Mesodermal cell (in vitro differentiated cells): ENCODE measurements around the gene FCGR1A.
A peak's percentile ranks its signal among the peaks of the same experiment; 100 is the strongest.
"Not testable (repeated sequence)": the region's sequence is repeated elsewhere in the genome, so short reads cannot be mapped to it uniquely, and the experiment has no call there.

ENCODE experiments used
- H3K27ac ChIP-seq: 2 replicates; pipeline ENCODE4 v1.7.0; 2013; ENCODE audit warnings: mild to moderate bottlenecking, low read depth, low read length, moderate library complexity; ENCODE audit not compliant: severe bottlenecking
- H3K36me3 ChIP-seq: 2 replicates; pipeline ENCODE4 v1.7.1; 2013; ENCODE audit warnings: mild to moderate bottlenecking, low read length, moderate library complexity; ENCODE audit not compliant: control insufficient read depth, insufficient read depth
- H3K4me1 ChIP-seq: one replicate; pipeline ENCODE4 v1.7.1; 2013; ENCODE audit warnings: mild to moderate bottlenecking, low read length; ENCODE audit not compliant: insufficient read depth, control insufficient read depth, poor library complexity, severe bottlenecking
- H3K4me3 ChIP-seq: 2 replicates; pipeline ENCODE4 v1.7.0; 2013; ENCODE audit warnings: low read length, control low read depth, mild to moderate bottlenecking; ENCODE audit not compliant: insufficient read depth, poor library complexity, severe bottlenecking; ENCODE audit errors: extremely low read depth
- H3K9me3 ChIP-seq: 2 replicates; pipeline ENCODE4 v1.7.1; 2013; ENCODE audit warnings: mild to moderate bottlenecking, low read length, moderate library complexity; ENCODE audit not compliant: control insufficient read depth
- WGBS, 2 experiments: methylation state at CpG; one replicate each; pipeline ENCODE4 v1.1.5; 2013; ENCODE audit warnings: missing lambda C conversion rate in 2 of 2; ENCODE audit not compliant: insufficient coverage in 2 of 2; 5-methylcytosine and 5-hydroxymethylcytosine counted together

FCGR1A gene

GRCh38 chr1:149810697-149811405 lies 28.4 kb downstream of the FCGR1A start:
- H3K9me3 ChIP-seq, H3K27ac ChIP-seq, H3K4me1 ChIP-seq, H3K4me3 ChIP-seq, H3K36me3 ChIP-seq: not testable (repeated sequence)
- 28 to 46% methylated on average over 3 to 4 of the region's 7 CpGs for WGBS, 2 experiments

- WGBS, 2 experiments: 0% methylated on average over 3 of the region's 14 CpGs; no CpG with 5 or more reads in 1 of the 2 experiments
- Histone ChIP-seq H3K27ac (peak overlapping the region; percentile 45), H3K4me3 (peak overlapping the region; percentile 27)
- H3K36me3 ChIP-seq, H3K9me3 ChIP-seq, H3K4me1 ChIP-seq: not testable (repeated sequence)
Observed at GRCh38 chr1:149811514-149811889, 29.0 kb downstream of the FCGR1A start.

- H3K9me3 ChIP-seq, H3K4me1 ChIP-seq, H3K36me3 ChIP-seq: not testable (repeated sequence)
- Histone ChIP-seq H3K4me3 (peak overlapping the region; percentile 38), H3K27ac (peak overlapping the region; percentile 86)
- 0% methylated on average over 18 to 21 of the region's 55 CpGs for WGBS, 2 experiments
Observed at GRCh38 chr1:149811890-149812829, 29.7 kb downstream of the FCGR1A start.

- peak overlapping the region; percentile 29 for H3K27ac ChIP-seq
- 0% methylated on average over 5 to 7 of the region's 62 CpGs for WGBS, 2 experiments
- not testable (repeated sequence) for H3K36me3 ChIP-seq, H3K4me1 ChIP-seq, H3K9me3 ChIP-seq
- H3K4me3 ChIP-seq: peak overlapping the region; percentile 38
Observed at GRCh38 chr1:149812893-149813801, 30.7 kb downstream of the FCGR1A start.

GRCh38 chr1:149820387-149820786 lies 37.9 kb downstream of the FCGR1A start:
- 90% methylated on average over 2 of the region's 5 CpGs; no CpG with 5 or more reads in 1 of the 2 experiments for WGBS, 2 experiments
- not testable (repeated sequence) for H3K4me1 ChIP-seq, H3K9me3 ChIP-seq, H3K4me3 ChIP-seq, H3K36me3 ChIP-seq, H3K27ac ChIP-seq

GRCh38 chr1:149826555-149826954 lies 44.1 kb downstream of the FCGR1A start:
- H3K9me3 ChIP-seq, H3K27ac ChIP-seq, H3K36me3 ChIP-seq, H3K4me1 ChIP-seq, H3K4me3 ChIP-seq: not testable (repeated sequence)
- WGBS, 2 experiments: no CpG with 5 or more reads among the region's 2 CpGs

- H3K27ac ChIP-seq, H3K9me3 ChIP-seq, H3K4me1 ChIP-seq, H3K4me3 ChIP-seq, H3K36me3 ChIP-seq: not testable (repeated sequence)
- WGBS, 2 experiments: no CpG with 5 or more reads among the region's 32 CpGs
Observed at GRCh38 chr1:149831764-149832315, 49.3 kb downstream of the FCGR1A start.

GRCh38 chr1:149832316-149833126 lies 50.0 kb downstream of the FCGR1A start:
- WGBS, 2 experiments: no CpG with 5 or more reads among the region's 55 CpGs
- not testable (repeated sequence) for H3K4me3 ChIP-seq, H3K4me1 ChIP-seq, H3K9me3 ChIP-seq, H3K27ac ChIP-seq, H3K36me3 ChIP-seq

GRCh38 chr1:149833144-149833543 lies 50.6 kb downstream of the FCGR1A start:
- H3K9me3 ChIP-seq: not testable (repeated sequence)
- whole genome bisulfite sequencing, 2 experiments: no CpG with 5 or more reads among the region's 15 CpGs

GRCh38 chr1:149841149-149841548 lies 58.7 kb downstream of the FCGR1A start:
- H3K27ac ChIP-seq, H3K36me3 ChIP-seq, H3K9me3 ChIP-seq, H3K4me1 ChIP-seq, H3K4me3 ChIP-seq: not testable (repeated sequence)
- WGBS, 2 experiments: no CpG with 5 or more reads among the region's 26 CpGs

More at GRCh38 chr1:149833144-149833543, 50.6 kb downstream of the FCGR1A start:
- not testable (repeated sequence) for H3K4me1 ChIP-seq, H3K36me3 ChIP-seq, H3K4me3 ChIP-seq, H3K27ac ChIP-seq
